BLaER1 (cell line): ENCODE results near the gene IPO11.

Experiments used
- H3K27ac ChIP-seq: shearing (Covaris generic); formaldehyde crosslinking; 2 replicates; pipeline ENCODE4 v1.8.1; 2022
- H3K27me3 ChIP-seq: shearing (Covaris generic); formaldehyde crosslinking; 2 replicates; pipeline ENCODE4 v1.8.1; 2022
- H3K36me3 ChIP-seq: shearing (Covaris generic); formaldehyde crosslinking; 2 replicates; pipeline ENCODE4 v1.8.1; 2022
- H3K4me1 ChIP-seq: shearing (Covaris generic); formaldehyde crosslinking; 2 replicates; pipeline ENCODE4 v1.8.1; 2022
- H3K4me2 ChIP-seq: shearing (Covaris generic); formaldehyde crosslinking; 2 replicates; pipeline ENCODE4 v1.8.1; 2022
- H3K4me3 ChIP-seq: shearing (Covaris generic); formaldehyde crosslinking; 2 replicates; pipeline ENCODE4 v1.8.1; 2022
- H3K9ac ChIP-seq: shearing (Covaris generic); formaldehyde crosslinking; 2 replicates; pipeline ENCODE4 v1.8.1; 2022
- H3K9me3 ChIP-seq: shearing (Covaris generic); formaldehyde crosslinking; 2 replicates; pipeline ENCODE4 v1.8.1; 2022
- H4K20me1 ChIP-seq: shearing (Covaris generic); formaldehyde crosslinking; 2 replicates; pipeline ENCODE4 v1.8.1; 2022
- Cebpa-rat ChIP-seq: shearing (Covaris generic); IDR thresholded peaks from 2 replicates; pipeline ENCODE4 v1.8.1; 2022

The IPO11 gene

DNA sequence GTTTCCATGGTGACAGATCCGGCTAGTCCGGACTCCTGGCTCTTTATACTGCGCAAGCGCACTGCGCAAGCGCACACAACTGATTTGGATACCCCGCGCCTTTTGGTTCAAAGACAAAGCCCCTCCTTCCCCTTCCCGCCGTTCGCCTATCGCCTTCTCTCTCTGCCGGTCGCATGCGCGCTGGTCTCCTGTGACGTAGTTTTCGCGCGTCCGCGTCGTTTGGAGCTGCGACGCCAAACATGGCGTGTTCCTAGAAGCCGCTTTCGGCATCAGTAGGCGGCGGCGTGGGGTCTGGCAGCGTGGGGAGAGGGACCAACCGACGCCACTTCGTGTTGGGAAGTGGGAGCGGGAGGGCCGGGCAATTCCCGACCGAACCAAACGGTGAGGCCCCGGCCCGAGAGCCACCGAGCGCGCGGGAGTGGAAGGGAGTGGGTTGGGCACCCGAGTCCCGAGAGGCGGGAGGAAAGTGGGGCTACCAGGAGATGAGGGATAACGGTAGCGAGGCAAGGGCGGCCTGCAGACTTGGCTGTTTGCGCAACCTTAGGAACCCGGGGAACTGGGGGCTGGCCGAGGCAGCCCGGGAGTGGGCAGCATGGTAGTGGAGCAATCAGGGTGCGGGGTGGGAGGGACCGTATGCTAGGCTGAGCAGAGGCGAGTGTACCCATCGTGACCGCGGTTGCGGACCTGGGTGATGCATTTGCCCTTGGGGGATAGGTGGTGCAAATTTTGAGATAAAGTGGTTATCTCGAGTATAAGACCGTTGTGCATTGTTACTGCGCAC is at the start of gene IPO11:
TSS of gene IPO11 (plus strand) at position 215 of the 781 bp plus-strand sequence. CDS start 24,517 bp downstream, outside the sequence.
- H3K9me3 ChIP-seq = no peaks in the 10 kb centered on the region
- H3K9ac ChIP-seq = peak within 1 kb of the TSS; percentile 88
- TF ChIP-seq Cebpa-rat = peak; percentile 49; the same call in 1 of the 2 replicates
- peak within 1 kb of the TSS; percentile 88 for H3K27ac ChIP-seq
- H3K4me3 ChIP-seq = peak within 1 kb of the TSS; percentile 92
- peaks cover 18% of the 10 kb centered on the region for H3K36me3 ChIP-seq
- H3K4me1 ChIP-seq = peaks cover 22% of the 10 kb centered on the region
- peaks cover 46% of the 10 kb centered on the region for H4K20me1 ChIP-seq
- H3K4me2 ChIP-seq = peak within 1 kb of the TSS; percentile 97
- H3K27me3 ChIP-seq = no peaks in the 10 kb centered on the region

- H3K4me1 ChIP-seq = no peaks in the 10 kb centered on the region
- no peak overlapping the region for H3K4me2 ChIP-seq
- TF ChIP-seq Cebpa-rat = no peak
- no peak overlapping the region for H3K27ac ChIP-seq
- H3K36me3 ChIP-seq = peaks cover 83% of the 10 kb centered on the region
- no peaks in the 10 kb centered on the region for H4K20me1 ChIP-seq
- H3K9ac ChIP-seq = no peak overlapping the region
- no peak overlapping the region for H3K4me3 ChIP-seq
- peaks cover 19% of the 10 kb centered on the region for H3K9me3 ChIP-seq
- H3K27me3 ChIP-seq = no peaks in the 10 kb centered on the region
These were observed 43.5 kb upstream of the IPO11 start for GRCh38 chr5:62369039-62369438.

DNA sequence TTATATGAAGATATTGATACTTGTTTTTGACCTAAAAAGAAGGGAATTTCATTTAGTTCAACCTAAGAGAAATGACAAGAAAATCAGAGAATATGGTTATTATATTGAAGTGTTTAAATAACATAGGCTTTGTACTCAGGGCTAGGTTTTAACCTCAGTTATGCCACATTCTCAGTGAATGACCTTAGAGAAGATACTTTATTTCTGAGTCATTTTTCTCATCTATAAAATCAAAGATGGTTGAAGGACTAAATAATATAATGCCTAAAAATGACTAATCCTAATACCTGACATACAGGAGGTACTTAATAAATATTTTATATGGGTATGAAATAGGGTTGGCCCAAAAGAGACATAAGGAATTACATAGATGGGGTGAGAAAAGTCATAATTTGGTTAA is 41.2 kb upstream of the IPO11 start:
- peaks cover 81% of the 10 kb centered on the region for H3K36me3 ChIP-seq
- no peak overlapping the region for H3K4me3 ChIP-seq
- no peak for TF ChIP-seq Cebpa-rat
- no peak overlapping the region for H3K4me2 ChIP-seq
- no peak overlapping the region for H3K27ac ChIP-seq
- no peaks in the 10 kb centered on the region for H4K20me1 ChIP-seq
- no peaks in the 10 kb centered on the region for H3K9me3 ChIP-seq
- H3K4me1 ChIP-seq = no peaks in the 10 kb centered on the region
- no peaks in the 10 kb centered on the region for H3K27me3 ChIP-seq
- H3K9ac ChIP-seq = no peak overlapping the region

GRCh38 chr5:62372600-62372999 is 40.0 kb upstream of the IPO11 start:
- Histone ChIP-seq H3K9ac (no peak overlapping the region), H3K9me3 (no peaks in the 10 kb centered on the region), H3K4me3 (no peak overlapping the region), H3K27ac (no peak overlapping the region), H3K4me2 (no peak overlapping the region), H3K4me1 (no peaks in the 10 kb centered on the region), H4K20me1 (no peaks in the 10 kb centered on the region), H3K27me3 (no peaks in the 10 kb centered on the region), H3K36me3 (peaks cover 79% of the 10 kb centered on the region)
- TF ChIP-seq Cebpa-rat = no peak

DNA sequence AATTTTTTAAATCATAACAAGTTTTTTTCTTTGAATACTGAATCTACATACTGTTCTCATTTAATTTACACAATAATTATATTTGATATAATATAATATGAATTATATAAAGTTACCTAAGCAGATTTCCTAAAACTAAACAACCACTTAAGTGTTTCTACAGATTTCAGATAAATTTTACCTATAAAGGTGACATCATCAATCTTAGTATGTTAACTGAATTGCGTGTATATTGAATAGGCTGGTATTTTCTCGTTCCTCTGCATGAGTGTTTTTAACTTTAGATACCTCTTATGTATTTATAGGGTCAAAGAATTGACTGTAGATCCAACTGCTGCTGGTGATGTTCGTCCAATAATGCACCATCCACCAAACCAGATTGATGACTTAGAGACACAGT is 39.2 kb upstream of the IPO11 start:
- Histone ChIP-seq H3K9ac (no peak overlapping the region), H3K36me3 (peaks cover 80% of the 10 kb centered on the region), H3K4me1 (no peaks in the 10 kb centered on the region), H3K4me2 (no peak overlapping the region), H4K20me1 (no peaks in the 10 kb centered on the region), H3K27ac (no peak overlapping the region), H3K27me3 (no peaks in the 10 kb centered on the region), H3K9me3 (no peaks in the 10 kb centered on the region), H3K4me3 (no peak overlapping the region)
- TF ChIP-seq Cebpa-rat = no peak

- H3K27ac ChIP-seq = no peak overlapping the region
- no peak overlapping the region for H3K9ac ChIP-seq
- H3K9me3 ChIP-seq = no peaks in the 10 kb centered on the region
- H3K4me1 ChIP-seq = no peaks in the 10 kb centered on the region
- no peaks in the 10 kb centered on the region for H4K20me1 ChIP-seq
- H3K27me3 ChIP-seq = no peaks in the 10 kb centered on the region
- no peak overlapping the region for H3K4me3 ChIP-seq
- no peak overlapping the region for H3K4me2 ChIP-seq
- H3K36me3 ChIP-seq = peaks cover 83% of the 10 kb centered on the region
- no peak for TF ChIP-seq Cebpa-rat
These were observed 38.5 kb upstream of the IPO11 start for GRCh38 chr5:62374090-62374489.

DNA sequence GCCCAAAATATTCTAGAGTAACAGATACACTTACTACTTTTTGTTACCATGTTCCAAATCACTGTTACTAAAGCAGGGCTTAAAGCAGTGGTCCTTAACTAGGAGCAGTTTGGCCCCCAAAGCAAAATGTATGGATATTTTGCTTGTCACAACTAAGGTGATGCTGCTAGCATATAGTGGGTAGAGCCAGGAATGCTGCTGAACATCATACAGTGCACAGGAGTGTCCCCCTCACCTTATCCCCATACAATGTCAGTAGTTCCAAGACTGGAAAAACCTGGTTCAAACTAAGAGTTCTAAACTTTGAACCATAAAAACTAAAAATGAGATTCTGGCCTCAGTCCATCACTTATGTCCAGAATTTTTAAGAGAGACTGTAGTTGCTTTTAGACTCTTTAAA is 36.9 kb upstream of the IPO11 start:
- Histone ChIP-seq H3K9ac (no peak overlapping the region), H3K27ac (no peak overlapping the region), H3K27me3 (no peaks in the 10 kb centered on the region), H4K20me1 (no peaks in the 10 kb centered on the region), H3K4me1 (no peaks in the 10 kb centered on the region), H3K4me3 (no peak overlapping the region), H3K4me2 (no peak overlapping the region), H3K9me3 (no peaks in the 10 kb centered on the region), H3K36me3 (peaks cover 85% of the 10 kb centered on the region)
- TF ChIP-seq Cebpa-rat = no peak

- no peak overlapping the region for H3K4me2 ChIP-seq
- peaks cover 84% of the 10 kb centered on the region for H3K36me3 ChIP-seq
- H4K20me1 ChIP-seq = no peaks in the 10 kb centered on the region
- no peak overlapping the region for H3K27ac ChIP-seq
- no peaks in the 10 kb centered on the region for H3K9me3 ChIP-seq
- no peak overlapping the region for H3K4me3 ChIP-seq
- no peaks in the 10 kb centered on the region for H3K4me1 ChIP-seq
- no peaks in the 10 kb centered on the region for H3K27me3 ChIP-seq
- no peak for TF ChIP-seq Cebpa-rat
- no peak overlapping the region for H3K9ac ChIP-seq
These were observed 36.5 kb upstream of the IPO11 start for GRCh38 chr5:62376064-62376463.

GRCh38 chr5:62385131-62385530 is 27.4 kb upstream of the IPO11 start:
- H3K9me3 ChIP-seq = no peaks in the 10 kb centered on the region
- H3K9ac ChIP-seq = no peak overlapping the region
- H3K27ac ChIP-seq = no peak overlapping the region
- H3K27me3 ChIP-seq = no peaks in the 10 kb centered on the region
- no peaks in the 10 kb centered on the region for H3K4me1 ChIP-seq
- peaks cover 95% of the 10 kb centered on the region for H3K36me3 ChIP-seq
- peak; percentile 34; the same call in 1 of the 2 replicates for TF ChIP-seq Cebpa-rat
- peaks cover 9% of the 10 kb centered on the region; the same call in 1 of the 2 replicates for H4K20me1 ChIP-seq
- no peak overlapping the region for H3K4me2 ChIP-seq
- H3K4me3 ChIP-seq = no peak overlapping the region

DNA sequence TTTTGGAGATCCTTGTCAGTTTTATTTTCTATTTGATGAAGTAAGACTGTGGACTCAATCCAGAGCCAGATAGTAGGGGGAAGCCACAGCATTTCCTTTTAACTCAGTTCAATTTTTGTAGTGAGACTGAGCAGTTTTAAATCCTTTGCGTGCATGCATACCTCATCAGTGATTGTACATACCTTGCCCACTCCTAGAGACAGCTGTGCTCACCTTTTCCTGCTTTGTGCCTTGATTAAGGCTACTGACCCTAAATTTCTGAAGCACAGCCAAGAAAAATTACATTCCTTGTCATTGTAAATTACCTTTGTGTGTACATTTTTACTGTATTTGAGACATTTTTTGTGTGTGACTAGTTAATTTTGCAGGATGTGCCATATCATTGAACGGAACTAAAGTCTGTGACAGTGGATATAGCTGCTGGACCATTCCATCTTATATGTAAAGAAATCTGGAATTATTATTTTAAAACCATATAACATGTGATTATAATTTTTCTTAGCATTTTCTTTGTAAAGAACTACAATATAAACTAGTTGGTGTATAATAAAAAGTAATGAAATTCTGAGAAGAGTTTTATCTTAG is 26.7 kb upstream of the IPO11 start:
- Histone ChIP-seq H3K36me3 (peaks cover 96% of the 10 kb centered on the region), H3K9ac (no peak overlapping the region), H3K9me3 (no peaks in the 10 kb centered on the region), H3K27ac (no peak overlapping the region), H3K4me2 (no peak overlapping the region), H4K20me1 (peaks cover 9% of the 10 kb centered on the region; the same call in 1 of the 2 replicates), H3K4me3 (no peak overlapping the region), H3K27me3 (no peaks in the 10 kb centered on the region), H3K4me1 (no peaks in the 10 kb centered on the region)
- TF ChIP-seq Cebpa-rat = no peak
